Measurements from ENCODE around the gene ATP13A3.
A peak's percentile ranks its signal among the peaks of the same experiment; 100 is the strongest.

Gene ATP13A3

DNA sequence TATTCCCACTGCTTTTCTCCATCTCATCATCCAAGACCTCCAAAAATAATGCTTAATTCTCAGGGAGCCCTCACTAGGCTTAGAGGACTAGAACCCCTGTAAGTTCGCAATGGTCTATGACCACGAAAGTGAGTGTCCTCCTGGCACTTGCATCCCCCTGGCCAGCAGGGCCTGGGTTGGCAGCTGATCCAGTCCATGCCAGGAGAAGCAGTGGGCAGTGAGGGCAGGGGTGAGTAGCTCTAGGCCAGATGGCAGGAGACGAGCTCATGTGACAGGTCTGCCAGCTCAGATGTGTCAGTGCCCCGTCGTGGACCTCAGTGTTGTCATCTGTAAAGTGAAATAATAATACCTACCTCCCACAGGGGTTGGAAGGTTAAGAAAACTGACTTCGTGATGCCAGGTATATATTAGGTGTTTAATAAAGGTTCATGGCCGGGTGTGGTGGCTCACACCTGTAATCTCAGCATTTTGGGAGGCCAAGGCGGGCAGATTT lies 98.8 kb downstream of the ATP13A3 start:
- no peak for DNase-seq

DNA sequence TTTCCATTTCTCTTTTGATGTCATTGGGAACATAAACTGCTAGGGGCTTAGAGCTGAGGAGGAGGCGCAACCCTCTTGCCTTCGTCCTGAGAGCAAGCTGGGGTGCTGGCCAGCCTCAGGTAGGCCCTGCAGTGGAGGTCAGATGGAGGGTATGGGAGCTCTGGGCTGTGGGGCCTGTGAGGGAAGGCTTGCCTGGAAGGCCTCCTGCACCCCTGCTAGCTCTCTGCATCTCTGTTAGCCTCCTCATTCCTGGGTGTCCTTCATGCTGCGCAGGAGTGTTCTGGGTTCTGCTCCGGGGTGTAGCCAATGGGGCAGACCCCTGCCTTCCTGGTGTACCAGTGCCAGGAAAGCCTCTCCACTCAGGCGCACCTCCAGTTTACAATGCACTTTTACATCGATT lies 99.5 kb downstream of the ATP13A3 start:
- DNase-seq = no peak

DNA sequence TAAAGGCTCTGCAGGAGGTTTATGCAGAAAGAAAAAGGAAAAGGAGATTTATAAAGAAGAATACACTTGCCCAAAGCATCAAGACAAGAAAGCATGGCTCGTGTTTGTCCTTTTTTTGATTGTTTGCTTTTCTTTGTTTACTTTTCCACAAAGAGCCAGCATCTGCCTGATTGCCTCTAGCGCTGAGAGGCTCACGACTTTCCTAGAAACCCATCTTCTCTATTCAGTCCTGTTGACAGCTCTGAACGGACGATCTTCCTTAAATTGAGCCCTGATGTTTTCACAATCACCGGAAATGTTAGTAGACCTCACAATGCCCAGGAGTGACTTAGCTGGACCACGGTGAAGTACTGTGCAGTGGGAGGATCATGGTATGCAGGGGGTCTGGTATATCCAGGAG lies 100.2 kb downstream of the ATP13A3 start:
- peak; percentile 65 for DNase-seq

DNA sequence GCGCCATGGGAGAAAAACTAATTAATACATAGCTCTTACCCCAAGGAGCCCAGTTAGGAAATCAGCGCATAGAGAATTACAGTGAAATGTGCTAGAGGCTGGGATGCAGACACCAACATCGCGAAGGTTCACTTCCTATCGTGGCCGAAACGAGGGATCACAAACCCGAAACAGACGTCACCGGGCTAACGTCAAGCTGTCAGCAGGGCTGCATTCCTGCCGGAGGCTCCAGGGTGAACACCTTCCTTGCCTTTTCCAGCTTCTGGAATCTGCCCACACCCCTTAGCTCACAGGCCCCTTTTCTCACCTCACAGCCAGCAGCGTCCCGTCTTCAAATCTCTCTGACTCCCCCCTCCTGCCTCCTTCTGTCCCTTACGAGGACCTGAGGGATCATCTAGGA lies 100.7 kb downstream of the ATP13A3 start:
- no peak for DNase-seq

DNA sequence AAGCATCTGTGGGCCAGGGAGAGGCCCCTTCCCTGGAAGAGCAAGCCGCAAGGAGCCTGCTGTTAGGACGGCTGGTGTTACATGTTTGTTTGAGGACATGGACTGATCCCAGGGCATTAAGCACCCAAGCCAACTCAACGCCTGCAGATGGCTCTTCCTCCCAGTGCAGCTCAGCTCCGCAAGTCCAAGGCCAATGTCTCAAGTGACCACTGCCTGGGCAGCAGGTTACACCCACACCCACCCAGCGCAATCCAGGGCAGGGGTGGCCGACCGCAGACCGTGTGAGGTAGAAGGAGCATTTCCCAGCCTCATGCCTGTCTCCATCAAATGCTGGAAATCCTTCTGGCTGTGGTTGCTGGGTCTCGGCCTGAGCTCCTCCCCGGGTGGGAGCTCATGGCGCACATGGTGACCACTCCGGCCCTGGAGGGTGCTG lies 102.2 kb downstream of the ATP13A3 start:
- no peak for DNase-seq

DNA sequence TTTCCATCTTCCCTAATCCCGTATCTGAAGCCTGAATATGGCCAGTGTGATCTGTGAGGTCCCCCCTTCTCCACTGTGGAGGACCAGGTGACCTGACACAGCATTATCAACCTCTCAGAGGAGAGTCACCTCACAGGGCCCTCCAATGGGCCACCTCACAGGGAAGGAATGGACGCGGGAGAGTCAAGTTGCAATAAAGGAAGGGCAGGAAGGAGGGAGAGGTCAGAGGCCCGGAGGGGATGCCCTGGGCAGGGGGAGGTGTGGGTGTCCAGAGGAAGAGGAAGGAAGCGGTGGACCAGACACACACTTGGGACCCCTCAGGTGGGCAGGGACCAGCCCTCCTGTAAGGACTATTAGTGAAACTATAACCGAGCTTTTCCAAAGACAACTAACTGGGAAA lies 102.6 kb downstream of the ATP13A3 start:
- no peak for DNase-seq

DNA sequence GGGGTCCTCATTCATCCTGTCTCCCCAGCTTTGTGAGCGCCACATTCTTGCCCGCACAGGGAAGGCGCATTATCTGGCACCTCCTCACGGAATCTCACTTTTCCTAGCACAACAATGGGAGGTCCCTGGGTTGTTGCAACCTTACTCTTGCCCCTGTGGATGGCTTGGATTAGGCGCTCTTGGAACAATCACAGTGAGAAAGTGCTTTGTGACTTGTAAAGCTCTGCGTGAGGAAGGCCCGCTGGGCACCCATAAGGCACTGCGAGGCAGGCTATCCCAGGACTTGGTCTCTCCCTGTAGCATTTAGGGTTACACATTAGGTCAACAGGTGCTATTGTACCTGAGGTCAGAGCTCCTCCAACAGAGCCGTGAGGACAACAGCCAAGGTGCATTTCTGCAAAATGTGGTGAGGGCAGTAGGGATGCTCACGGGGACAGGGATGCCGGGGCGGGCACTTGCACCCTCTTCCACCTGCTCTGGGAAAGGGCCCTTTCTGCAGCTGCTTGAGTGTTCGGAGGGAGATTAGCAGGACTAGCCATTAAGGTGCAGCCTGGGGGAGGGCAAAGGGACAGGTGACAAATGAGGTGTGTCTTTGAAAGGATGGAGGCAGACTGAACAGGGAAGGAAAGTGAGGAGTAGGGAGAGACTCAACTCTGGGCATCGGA lies 103.4 kb downstream of the ATP13A3 start:
- no peak for DNase-seq

DNA sequence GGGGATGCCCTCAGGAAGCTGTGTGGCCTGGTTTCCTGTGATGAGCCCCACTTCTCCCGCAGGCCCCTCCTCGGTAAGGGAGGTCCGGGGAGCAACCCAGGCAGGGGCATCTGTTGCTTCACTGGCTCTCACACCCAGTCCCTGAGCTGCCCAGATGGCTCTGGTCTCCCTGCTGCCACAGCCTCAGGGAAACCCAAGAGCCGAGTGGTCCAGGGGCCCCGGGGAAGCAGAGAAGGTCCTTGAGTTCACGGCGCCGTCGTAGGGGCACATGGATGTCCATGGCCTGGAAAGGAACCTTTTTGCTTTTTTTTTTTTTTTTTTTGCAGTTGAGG lies 103.9 kb downstream of the ATP13A3 start:
- no peak for DNase-seq

DNA sequence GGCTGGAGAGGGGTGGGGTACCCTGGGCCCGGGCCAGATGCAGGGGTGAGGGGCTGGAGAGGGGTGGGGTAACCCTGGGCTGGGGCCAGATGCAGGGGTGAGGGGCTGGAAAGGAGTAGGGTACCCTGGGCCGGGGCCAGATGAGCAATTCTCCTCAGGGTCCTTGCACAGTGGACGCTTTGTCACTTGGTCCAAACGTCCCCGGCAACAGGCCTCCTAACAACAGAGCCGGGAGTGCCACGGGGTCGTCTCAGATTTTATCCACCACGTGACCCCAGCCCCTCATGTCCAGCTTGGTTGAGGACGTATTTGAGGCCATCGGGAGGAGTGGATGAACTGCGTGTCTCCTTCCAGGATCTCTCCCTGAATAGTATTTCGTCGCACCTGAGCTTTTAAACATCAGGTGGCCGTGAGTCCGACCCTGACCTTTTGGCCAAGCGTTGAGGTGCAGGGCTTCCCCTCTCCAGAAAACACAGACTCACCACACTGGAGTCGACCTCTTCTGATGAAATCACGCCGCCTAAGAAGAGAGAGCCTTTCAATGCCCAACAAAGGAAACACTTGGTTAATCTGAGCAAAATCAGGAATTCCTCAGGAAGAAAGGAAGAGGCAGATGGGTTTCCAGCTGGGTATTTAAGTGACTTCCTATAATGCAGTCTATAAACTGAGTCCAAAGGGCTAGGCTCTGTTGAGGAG lies 104.5 kb downstream of the ATP13A3 start:
- DNase-seq = no peak

DNA sequence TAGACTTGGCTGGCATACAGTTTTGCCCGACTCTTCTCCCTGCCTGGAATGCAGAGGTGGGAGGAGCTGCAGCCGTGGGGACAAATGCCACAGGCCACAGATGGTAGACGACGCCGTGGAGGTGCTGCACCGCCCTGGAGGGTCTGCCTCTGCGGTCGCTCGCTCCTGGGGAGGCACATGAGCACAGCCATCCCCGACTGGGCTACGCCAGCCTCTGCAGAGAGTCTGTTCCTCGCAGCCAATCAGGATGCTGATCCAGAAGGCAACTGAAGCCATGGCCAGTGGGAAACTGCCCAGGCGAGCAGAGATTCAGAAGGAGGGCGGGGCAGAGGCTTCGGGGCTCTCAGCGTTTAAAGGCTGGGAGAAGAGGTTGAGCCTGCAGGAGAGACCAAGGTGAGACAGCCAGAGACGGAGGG lies 105.3 kb downstream of the ATP13A3 start:
- DNase-seq = no peak

DNA sequence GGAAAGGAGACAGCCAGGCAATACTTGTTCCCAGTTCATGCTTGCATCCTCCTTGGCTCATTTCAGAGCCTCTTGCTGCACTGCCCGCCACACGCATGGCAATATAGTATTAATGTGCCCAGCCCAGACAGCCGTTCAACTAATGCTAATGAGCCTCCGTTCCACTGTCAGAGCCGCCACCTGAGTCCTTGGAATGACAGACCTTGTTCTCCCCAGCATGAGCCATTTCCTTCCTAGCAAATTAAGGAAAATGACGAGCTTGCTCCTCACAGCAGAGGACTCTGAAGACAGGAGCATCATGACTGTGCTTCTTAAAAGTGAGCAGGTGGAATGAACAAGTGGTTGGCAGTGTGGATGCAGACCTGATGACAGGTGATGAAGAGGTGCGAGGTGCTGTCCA lies 106.5 kb downstream of the ATP13A3 start:
- DNase-seq = no peak

DNA sequence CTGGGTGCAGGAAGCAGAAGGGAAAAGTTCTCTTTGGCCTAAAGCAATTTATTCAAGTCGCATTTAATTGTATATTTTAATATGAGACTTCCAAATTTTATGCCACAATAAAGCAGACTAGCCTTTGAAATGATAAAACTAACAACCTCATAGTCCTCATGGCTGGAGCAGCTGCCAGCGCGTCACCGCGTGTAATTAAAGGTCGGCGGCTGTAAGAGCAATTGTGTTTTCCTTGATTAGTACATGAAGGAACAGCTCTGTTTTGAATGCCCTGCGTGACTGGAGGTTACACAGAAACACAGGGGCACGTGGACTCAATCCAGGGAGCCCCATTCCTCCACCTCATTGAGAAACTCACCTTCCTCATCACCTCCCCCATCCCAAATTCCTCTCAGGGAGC lies 107.2 kb downstream of the ATP13A3 start:
- no peak for DNase-seq

DNA sequence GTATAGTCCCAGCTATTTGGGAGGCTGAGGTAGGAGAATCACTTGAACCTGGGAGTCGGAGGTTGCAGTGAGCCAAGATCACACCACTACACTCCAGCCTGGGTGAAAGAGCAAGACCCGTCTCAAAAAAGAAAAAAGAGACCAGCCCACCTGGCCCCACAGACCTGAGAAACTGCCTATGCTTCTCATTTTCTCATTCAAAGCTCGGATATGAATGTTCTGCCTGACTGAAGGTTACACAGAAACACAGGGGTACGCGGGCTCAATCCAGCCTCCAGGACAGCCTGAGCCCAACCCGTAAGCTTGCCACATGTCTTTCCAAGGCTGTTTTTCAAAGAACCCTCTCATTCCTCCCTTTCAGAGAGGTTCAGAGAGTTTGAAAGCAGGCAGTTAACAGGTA lies 107.6 kb downstream of the ATP13A3 start:
- DNase-seq = no peak

DNA sequence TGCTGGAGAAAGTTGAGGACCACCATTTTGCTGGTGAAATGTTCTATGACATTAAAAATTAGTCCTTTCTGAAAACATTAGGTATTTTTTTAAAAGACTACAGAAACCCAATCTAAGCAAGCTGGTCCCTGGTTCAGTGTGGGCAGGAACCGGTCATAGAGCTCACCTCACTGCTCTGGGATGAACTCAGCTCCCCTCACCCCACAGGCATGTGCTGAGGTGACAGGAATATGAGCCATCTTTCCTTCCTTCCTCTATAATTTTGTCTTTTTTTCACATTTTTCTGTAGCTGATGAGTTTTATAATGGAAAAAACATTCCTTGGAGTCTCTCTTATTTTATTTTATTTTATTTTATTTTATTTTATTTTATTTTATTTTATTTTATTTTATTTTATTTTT lies 109.1 kb downstream of the ATP13A3 start:
- DNase-seq = no peak

DNA sequence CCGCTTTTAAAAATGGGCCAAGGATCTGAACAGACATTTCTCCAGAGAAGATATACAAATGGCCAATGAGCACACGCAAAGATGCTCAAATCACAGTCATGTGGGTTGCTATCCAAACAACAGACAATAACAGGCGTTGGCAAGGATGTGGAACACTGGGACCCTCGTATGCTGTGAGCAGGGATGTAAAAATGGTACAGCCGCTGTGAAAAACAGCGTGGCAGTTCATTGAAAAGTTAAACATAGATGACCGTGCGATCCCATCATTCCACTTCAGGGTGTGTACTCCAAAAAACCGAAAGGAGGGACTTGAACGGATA lies 110.6 kb downstream of the ATP13A3 start:
- DNase-seq = no peak

DNA sequence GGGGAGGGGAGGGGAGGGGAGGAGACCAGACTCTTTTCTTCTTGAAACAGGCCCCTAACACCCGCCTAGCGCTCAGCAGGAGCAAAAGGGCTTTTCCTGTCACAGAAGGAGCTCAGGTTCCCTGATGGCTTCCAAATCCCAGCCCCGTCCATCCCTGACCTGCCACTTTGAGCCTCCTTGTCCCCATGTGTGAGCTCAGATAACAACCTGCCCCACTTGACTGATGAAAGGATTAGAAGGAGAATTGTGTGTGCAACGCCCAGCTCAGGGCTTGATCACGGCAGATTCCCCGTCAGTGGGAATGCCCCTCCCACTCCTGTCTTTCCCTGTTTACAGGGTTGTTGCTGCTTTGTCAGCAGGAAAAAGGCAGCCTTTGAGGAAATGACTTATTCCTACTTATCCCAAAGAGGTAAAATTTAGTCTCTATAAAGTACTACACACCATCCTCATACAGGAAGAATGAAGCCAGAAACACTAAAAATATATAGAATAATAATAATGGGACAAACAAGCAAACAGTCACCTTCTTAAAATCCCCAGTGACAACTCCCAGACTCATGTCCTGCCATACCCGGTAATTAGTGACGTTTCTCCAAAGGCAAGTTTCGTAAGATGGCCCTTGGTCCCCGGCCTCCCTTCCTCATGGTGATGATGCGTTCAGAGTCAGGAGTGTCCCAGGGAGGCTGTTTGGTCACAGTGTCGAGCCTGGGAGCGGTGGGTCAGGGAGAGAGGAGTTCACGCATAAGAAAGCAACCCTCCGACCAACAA lies 111.1 kb downstream of the ATP13A3 start:
- peak; percentile 42 for DNase-seq

DNA sequence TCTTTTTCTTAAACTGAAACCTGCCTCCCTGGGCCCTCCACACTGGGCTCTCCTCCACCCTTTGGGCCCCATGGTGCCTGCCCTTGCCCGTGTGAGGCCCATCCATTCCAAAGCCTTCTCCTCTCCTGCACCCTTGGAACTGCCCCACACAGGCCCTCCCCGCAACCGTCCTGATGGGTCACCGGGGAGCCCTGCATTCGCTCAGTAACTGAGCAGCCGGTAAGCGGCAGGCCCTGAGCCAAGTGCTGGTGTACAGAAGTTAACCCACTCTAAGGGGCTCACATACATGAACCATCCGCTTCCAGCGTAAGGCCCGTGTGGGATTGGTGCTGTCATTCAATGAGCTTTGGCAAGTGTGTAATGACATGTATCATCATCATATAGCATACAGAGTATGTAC lies 111.9 kb downstream of the ATP13A3 start:
- no peak for DNase-seq

DNA sequence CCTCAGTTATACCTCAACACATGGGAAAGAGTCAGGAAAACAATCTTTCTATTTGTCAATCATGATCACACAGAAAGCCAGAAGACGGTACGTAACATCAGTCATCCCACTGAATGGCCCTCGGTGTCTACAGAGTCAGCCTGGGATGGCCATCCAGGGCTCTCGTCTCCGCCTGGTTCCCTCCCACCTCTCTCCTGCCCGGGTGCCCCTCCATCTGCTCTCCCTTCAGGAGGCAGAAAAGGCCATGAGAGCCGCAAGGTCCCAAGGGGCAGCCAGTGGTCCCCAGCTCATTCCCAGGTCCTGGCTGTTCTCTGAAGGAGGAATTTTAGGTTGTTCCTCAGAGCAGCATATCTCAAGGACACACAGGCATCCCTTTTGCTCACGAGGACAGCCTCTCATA lies 112.9 kb downstream of the ATP13A3 start:
- DNase-seq = no peak

DNA sequence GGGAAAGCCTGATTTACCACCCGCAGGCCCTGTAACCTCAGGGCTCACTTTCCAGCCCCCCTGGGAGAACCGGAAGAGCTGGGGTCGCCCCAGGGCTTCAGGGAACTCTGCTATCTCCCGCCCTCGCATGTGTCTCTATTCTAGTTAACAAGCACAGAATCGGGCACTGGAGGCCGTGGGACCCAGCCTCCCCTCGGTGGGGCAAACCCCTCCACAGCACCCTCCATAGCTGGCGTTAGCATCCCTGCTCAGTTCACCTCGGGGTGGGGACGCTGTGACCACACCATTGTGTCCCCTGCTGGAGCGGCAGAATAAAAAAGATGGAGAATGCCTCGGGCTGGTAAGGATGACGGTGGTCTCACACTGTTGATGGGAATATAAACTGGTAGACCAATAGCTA lies 113.8 kb downstream of the ATP13A3 start:
- DNase-seq = no peak

DNA sequence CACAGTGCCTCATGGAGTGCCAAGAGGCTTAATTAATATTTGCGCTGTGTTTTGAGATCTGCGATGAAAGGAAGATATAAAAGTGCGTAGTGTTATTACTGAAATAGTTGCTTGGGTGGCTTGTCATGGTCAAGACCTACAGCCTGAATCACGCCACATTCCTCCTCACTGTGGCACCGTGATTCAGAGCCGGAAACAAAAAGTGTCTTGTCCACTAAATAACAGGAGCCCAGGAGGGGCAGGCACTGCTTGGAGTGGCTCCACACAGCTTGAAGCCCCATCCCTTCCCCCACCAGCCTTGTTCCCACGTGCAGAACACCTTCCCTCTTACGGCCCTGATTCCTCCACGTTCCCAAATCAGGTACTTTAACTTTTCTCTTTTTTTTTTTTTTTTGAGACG lies 116.0 kb downstream of the ATP13A3 start:
- no peak for DNase-seq

DNA sequence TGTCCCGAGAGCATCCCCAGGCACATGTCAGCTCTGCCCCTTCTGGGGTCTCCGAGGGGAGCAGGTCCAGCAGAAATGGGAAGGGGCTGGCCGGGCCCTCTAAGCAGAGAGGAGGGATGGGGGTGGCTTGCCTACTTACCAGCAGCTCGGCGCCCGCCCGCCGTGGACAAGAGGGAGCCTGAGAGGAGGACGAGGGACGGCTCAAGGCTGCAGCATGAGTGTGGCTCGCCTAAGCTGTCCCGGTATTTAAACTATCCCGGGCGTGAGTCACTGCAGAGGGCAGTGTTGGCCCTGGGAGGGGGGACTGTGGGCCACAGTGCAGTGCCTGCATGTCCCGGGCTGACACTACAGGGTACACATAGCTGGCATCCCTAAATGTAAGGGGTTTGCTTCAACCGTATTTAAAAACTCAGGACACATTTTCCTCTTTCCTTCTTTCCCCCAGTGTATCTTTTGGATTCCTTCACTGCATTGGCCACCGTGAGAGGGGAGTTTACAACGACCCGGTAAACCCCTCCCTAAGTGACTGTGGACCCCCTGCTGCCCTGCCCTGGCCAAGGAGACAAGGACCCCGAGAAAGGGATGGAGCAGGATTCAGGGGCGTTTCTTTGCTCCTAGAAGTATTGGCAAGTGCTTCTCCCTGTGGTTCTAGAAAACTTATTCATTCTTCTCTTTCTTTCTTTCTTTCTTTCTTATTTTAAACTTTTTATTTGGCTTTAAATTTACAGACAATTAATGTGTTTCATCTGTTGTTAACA lies 117.1 kb downstream of the ATP13A3 start, which contains the start of gene LRRC15:
Gene LRRC15, minus strand, starts transcription at position 222 of the 758 bp plus-strand sequence. CDS start 8,700 bp downstream, outside the sequence.
- no peak for DNase-seq

DNA sequence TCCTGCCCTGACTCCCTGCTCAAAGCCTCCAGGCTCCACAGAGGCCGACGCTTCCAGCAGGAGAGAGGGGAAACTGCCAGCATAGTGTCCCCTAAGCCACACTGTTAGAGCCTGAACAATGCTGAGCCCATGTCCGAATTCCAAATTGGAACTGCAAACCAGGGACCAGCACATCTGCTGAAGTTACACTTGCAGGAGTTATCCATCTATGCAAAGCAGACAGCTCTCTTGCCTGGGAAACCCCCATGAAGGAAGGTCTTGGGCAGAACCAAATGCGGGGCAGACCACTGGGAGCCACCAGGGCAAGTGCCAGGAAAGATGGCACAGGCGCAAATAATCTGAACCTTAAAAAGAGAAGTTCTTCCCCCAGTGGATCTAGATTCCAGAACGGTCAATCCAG lies 117.9 kb downstream of the ATP13A3 start:
- DNase-seq = no peak

Data from DMS153 (cell line).